Skin epidermis (tissue), 12 donors: ENCODE measurements around the gene MYT1.
"Not testable (repeated sequence)": the region's sequence is repeated elsewhere in the genome, so short reads cannot be mapped to it uniquely, and the experiment has no call there.

Experiments used
- H3K27ac ChIP-seq, 21 experiments: fragments of 200-600 bp; sonication (generic) in 11 of 21; one replicate each; pipeline ENCODE4 v1.5.0; 2020; ENCODE audit warnings: mild to moderate bottlenecking in 3 of 21, inconsistent platforms in 2 of 21, moderate library complexity in 2 of 21
- H3K4me3 ChIP-seq, 7 experiments: fragments of 200-600 bp; sonication (generic) in 2 of 7; one replicate each; pipeline ENCODE4 v1.5.0; 2020; ENCODE audit warnings: inconsistent platforms in 2 of 7, mild to moderate bottlenecking in 2 of 7, moderate library complexity in 1 of 7

The MYT1 gene

GRCh38 chr20:64185276-64185900 is 21.1 kb downstream of the MYT1 start:
- no peak overlapping the region for H3K4me3 ChIP-seq

GRCh38 chr20:64186071-64186598 is 21.9 kb downstream of the MYT1 start:
- H3K4me3 ChIP-seq = no peak overlapping the region
- H3K27ac ChIP-seq = no peak overlapping the region

More at GRCh38 chr20:64185276-64185900, 21.1 kb downstream of the MYT1 start:
- H3K27ac ChIP-seq = no peak overlapping the region

- H3K4me3 ChIP-seq, H3K27ac ChIP-seq: not testable (repeated sequence)
These were observed 23.0 kb downstream of the MYT1 start for GRCh38 chr20:64187213-64187612.

GRCh38 chr20:64188091-64188490 is 23.8 kb downstream of the MYT1 start:
- H3K27ac ChIP-seq = no peak overlapping the region
- no peak overlapping the region for H3K4me3 ChIP-seq

GRCh38 chr20:64188682-64189529 is 24.7 kb downstream of the MYT1 start:
- Histone ChIP-seq H3K27ac (no peak overlapping the region), H3K4me3 (no peak overlapping the region)

- Histone ChIP-seq H3K27ac (no peak overlapping the region), H3K4me3 (no peak overlapping the region)
These were observed 25.3 kb downstream of the MYT1 start for GRCh38 chr20:64189530-64189966.

- H3K27ac ChIP-seq = no peak overlapping the region
- no peak overlapping the region for H3K4me3 ChIP-seq
These were observed 25.7 kb downstream of the MYT1 start for GRCh38 chr20:64189986-64190385.

- H3K4me3 ChIP-seq = no peak overlapping the region
- no peak overlapping the region for H3K27ac ChIP-seq
These were observed 26.8 kb downstream of the MYT1 start for GRCh38 chr20:64191002-64191401.

GRCh38 chr20:64192406-64192805 is 28.2 kb downstream of the MYT1 start:
- no peak overlapping the region for H3K27ac ChIP-seq
- H3K4me3 ChIP-seq = no peak overlapping the region

- no peak overlapping the region for H3K4me3 ChIP-seq
- H3K27ac ChIP-seq = no peak overlapping the region
These were observed 28.8 kb downstream of the MYT1 start for GRCh38 chr20:64193058-64193457.

- H3K4me3 ChIP-seq = no peak overlapping the region
- no peak overlapping the region for H3K27ac ChIP-seq
These were observed 30.0 kb downstream of the MYT1 start for GRCh38 chr20:64194269-64194668.

- no peak overlapping the region for H3K27ac ChIP-seq
- no peak overlapping the region for H3K4me3 ChIP-seq
These were observed 32.1 kb downstream of the MYT1 start for GRCh38 chr20:64196309-64196708.

- Histone ChIP-seq H3K4me3 (no peak overlapping the region), H3K27ac (no peak overlapping the region)
These were observed 32.6 kb downstream of the MYT1 start for GRCh38 chr20:64196847-64197306.

GRCh38 chr20:64198347-64198746 is 34.1 kb downstream of the MYT1 start:
- Histone ChIP-seq H3K4me3 (no peak overlapping the region), H3K27ac (no peak overlapping the region)

GRCh38 chr20:64199395-64199794 is 35.1 kb downstream of the MYT1 start:
- Histone ChIP-seq H3K27ac (no peak overlapping the region), H3K4me3 (no peak overlapping the region)

- H3K27ac ChIP-seq = no peak overlapping the region
- H3K4me3 ChIP-seq = no peak overlapping the region
These were observed 36.5 kb downstream of the MYT1 start for GRCh38 chr20:64200740-64201139.

- no peak overlapping the region for H3K27ac ChIP-seq
- H3K4me3 ChIP-seq = no peak overlapping the region
These were observed 37.4 kb downstream of the MYT1 start for GRCh38 chr20:64201653-64202052.

- H3K4me3 ChIP-seq = no peak overlapping the region
- H3K27ac ChIP-seq = no peak overlapping the region
These were observed 39.0 kb downstream of the MYT1 start for GRCh38 chr20:64203037-64203777.

GRCh38 chr20:64205611-64206026 is 41.4 kb downstream of the MYT1 start:
- Histone ChIP-seq H3K27ac (no peak overlapping the region), H3K4me3 (no peak overlapping the region)

GRCh38 chr20:64206614-64207013 is 42.4 kb downstream of the MYT1 start:
- Histone ChIP-seq H3K27ac (no peak overlapping the region), H3K4me3 (no peak overlapping the region)
